ENCODE measurements around the gene AGBL4. TPM values are rescaled to one million over a fixed set of nuclear protein-coding genes. Genes with fewer than 3 reads are reported as not detected.

AGBL4 gene
- total RNA-seq, 1 donor from 2014 or later: 2.1 TPM

DNA sequence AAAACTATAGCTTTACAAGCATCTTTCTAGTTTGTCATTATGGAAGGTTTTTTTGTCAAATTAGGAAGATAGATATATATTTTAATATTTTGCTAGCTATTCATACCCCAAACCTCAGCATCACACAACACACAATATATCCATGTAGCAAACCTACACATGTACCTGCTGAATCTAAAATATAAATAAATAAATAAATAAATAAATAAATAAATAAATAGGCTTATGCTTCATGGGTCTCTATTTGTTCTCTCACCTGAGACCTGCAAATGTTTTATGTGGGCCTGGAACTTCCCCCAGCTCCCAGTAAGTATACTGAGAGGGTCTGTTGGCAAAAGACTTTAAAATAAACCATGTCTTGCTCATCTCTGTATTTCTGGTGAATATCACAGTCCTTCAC lies 1099.7 kb downstream of the AGBL4 start:
- no peak overlapping the region for H3K27ac ChIP-seq
- DNase-seq: no peak
- no peak for ATAC-seq
- intact Hi-C loops (cut with DNase I): no loop called here
- no peaks in the 10 kb centered on the region for H3K9me3 ChIP-seq
- no peaks in the 10 kb centered on the region for H3K36me3 ChIP-seq
- TF ChIP-seq, protein P1, sequence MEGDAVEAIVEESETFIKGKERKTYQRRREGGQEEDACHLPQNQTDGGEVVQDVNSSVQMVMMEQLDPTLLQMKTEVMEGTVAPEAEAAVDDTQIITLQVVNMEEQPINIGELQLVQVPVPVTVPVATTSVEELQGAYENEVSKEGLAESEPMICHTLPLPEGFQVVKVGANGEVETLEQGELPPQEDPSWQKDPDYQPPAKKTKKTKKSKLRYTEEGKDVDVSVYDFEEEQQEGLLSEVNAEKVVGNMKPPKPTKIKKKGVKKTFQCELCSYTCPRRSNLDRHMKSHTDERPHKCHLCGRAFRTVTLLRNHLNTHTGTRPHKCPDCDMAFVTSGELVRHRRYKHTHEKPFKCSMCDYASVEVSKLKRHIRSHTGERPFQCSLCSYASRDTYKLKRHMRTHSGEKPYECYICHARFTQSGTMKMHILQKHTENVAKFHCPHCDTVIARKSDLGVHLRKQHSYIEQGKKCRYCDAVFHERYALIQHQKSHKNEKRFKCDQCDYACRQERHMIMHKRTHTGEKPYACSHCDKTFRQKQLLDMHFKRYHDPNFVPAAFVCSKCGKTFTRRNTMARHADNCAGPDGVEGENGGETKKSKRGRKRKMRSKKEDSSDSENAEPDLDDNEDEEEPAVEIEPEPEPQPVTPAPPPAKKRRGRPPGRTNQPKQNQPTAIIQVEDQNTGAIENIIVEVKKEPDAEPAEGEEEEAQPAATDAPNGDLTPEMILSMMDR (IDR thresholded peaks at IDR 0.05): no peak
- H3K4me1 ChIP-seq: no peaks in the 10 kb centered on the region
- no peak overlapping the region for H3K4me3 ChIP-seq
- no peaks in the 10 kb centered on the region for H3K27me3 ChIP-seq (ENCODE audit: low read depth)

DNA sequence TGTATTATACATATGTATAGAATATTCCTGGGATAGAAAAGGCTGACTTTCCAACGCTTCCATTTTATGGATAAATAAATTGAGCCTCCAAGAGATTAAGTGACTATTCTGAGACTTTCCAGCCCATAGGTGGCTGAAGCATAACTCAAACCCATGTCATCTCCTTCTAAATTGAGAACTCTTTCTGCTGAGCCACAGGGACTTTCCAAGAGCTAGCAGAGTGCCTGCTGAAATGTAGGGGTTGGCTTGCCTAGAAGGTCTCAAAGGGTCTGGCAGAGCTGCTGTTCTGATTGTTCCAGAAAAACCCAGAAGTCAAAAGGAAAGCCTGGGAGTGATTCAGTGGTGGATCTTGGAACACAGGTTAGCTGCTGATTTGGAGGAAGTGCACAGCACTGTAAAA lies 1100.6 kb downstream of the AGBL4 start:
- H3K27ac ChIP-seq: no peak overlapping the region
- intact Hi-C loops (cut with DNase I): no loop called here
- no peaks in the 10 kb centered on the region for H3K9me3 ChIP-seq
- ATAC-seq: no peak
- TF ChIP-seq, protein P1 (IDR thresholded peaks at IDR 0.05): no peak
- no peaks in the 10 kb centered on the region for H3K36me3 ChIP-seq
- H3K4me3 ChIP-seq: no peak overlapping the region
- no peak for DNase-seq
- no peaks in the 10 kb centered on the region for H3K27me3 ChIP-seq (ENCODE audit: low read depth)
- H3K4me1 ChIP-seq: no peaks in the 10 kb centered on the region

DNA sequence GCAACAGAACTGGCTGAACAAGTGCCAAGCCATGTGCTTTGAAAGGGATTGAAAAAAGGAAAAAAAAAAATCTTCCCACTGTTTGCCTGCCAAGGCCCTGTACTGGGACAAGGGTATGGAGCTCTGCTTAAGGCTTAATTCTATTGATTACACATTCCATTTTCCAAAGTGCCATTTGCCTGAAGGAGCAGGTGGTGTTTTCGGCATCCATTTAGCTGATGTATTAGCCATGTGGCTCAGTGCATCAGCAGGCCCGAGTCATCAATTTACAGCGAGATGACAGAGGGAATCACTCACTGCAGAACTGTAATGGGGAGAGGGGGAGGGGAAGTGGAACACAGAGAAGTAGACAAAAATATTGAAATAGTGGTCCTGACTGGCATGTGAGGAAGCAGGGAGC lies 1102.9 kb downstream of the AGBL4 start:
- DNase-seq (no peak), ATAC-seq (no peak)
- no peaks in the 10 kb centered on the region for H3K4me1 ChIP-seq
- H3K36me3 ChIP-seq: no peaks in the 10 kb centered on the region
- intact Hi-C loops (cut with DNase I): no loop called here
- H3K4me3 ChIP-seq: no peak overlapping the region
- no peaks in the 10 kb centered on the region for H3K9me3 ChIP-seq
- TF ChIP-seq, protein P1 (IDR thresholded peaks at IDR 0.05): no peak
- H3K27ac ChIP-seq: no peak overlapping the region
- H3K27me3 ChIP-seq (ENCODE audit: low read depth): no peaks in the 10 kb centered on the region

DNA sequence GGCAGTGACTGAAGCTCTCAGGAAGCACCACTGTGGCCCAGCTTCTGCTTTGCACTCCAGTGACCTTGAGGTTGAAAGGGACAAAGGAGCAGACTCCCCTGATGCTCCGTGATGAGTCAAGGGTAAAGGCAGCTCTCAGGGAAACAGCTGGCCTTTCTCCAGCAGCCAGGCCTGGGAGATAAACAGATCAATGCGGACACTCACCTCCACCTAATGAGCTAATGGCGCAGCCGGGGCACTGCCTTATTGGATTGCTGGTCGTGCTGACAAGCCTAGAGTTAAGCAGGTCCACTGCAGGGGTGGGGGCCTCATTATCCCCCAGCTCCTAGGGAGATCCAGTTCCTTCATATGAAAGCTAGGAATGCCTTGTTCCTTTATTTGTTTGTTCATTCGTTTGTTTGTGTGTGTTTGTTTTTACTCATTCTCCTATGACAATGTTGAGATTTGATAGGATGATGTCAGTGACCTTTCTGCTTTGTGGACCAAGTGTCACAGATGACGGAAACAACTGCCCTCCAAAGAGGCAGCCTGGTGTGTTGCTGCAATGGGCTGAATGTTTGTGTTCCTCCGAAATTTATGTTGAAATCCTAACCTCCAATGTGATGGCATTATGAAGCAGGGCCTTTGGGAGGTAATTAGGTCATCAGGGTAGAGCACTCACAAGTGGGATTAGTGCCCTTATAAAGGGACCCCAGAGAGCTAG lies 1105.7 kb downstream of the AGBL4 start:
- TF ChIP-seq, protein P1 (IDR thresholded peaks at IDR 0.05): no peak
- peak; percentile 41 for DNase-seq
- no peaks in the 10 kb centered on the region for H3K36me3 ChIP-seq
- no peaks in the 10 kb centered on the region for H3K4me1 ChIP-seq
- no peak overlapping the region for H3K4me3 ChIP-seq
- H3K27me3 ChIP-seq (ENCODE audit: low read depth): no peaks in the 10 kb centered on the region
- intact Hi-C loops (cut with DNase I): no loop called here
- H3K9me3 ChIP-seq: no peaks in the 10 kb centered on the region
- ATAC-seq: no peak
- H3K27ac ChIP-seq: no peak overlapping the region

DNA sequence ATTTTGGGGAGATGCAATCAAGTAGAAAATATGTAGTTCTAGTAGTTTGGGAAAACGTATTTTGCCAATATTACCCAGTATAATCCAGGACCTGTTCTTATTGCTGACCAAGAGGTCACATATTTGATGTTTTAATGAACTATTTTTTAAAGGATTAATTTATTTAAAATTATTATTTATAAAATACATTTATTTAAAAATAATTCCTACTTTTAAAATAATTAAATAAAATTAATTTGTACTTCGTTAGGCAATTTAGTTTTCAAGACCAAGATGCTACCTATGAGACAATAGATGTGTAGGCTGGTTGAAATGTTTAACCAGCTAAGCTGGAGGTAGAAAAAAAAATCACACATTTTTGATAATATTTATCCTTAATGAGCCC lies 1106.7 kb downstream of the AGBL4 start:
- intact Hi-C loops (cut with DNase I): no loop called here
- ATAC-seq: no peak
- Histone ChIP-seq H3K27ac (no peak overlapping the region), H3K36me3 (no peaks in the 10 kb centered on the region), H3K4me3 (no peak overlapping the region), H3K4me1 (no peaks in the 10 kb centered on the region), H3K27me3 (ENCODE audit: low read depth) (no peaks in the 10 kb centered on the region), H3K9me3 (no peaks in the 10 kb centered on the region)
- no peak for DNase-seq
- TF ChIP-seq, protein P1 (IDR thresholded peaks at IDR 0.05): no peak
